SK-N-MC (cell line): ENCODE data around the gene DOK3.

Source experiments
- EZH2 ChIP-seq: fragments of 200-600 bp; sonication (generic); IDR thresholded peaks from one replicate; pipeline ENCODE4 v1.6.1; 2017; ENCODE audit warnings: antibody characterized with exemption
- FOXP2 ChIP-seq: optimal IDR thresholded peaks from 2 replicates; pipeline ENCODE3; 2011; ENCODE audit warnings: mild to moderate bottlenecking, moderate library complexity; ENCODE audit not compliant: insufficient read depth; ENCODE audit errors: extremely low read length, control extremely low read depth
- POLR2AphosphoS5 ChIP-seq: IDR thresholded peaks from 2 replicates; pipeline ENCODE4 v1.6.1; 2012; ENCODE audit warnings: mild to moderate bottlenecking, low read depth, low read length, borderline replicate concordance

GRCh38 chr5:177527595-177527994, 18.0 kb upstream of the DOK3 start:
- TF ChIP-seq POLR2AphosphoS5 (no peak), EZH2 (no peak), FOXP2 (no peak)
